ENCODE results near the gene DOCK4. TPM values are rescaled to one million over a fixed set of nuclear protein-coding genes. Genes with fewer than 3 reads are reported as not detected.

Gene DOCK4
- total and polyA plus RNA-seq, 2 donors from 2014 or later = 3.2 to 38.9 TPM

- no peaks in the 10 kb centered on the region for H3K4me1 ChIP-seq (ENCODE audit: control insufficient read depth in 2 of 3, insufficient read depth in 2 of 3, low read depth in 1 of 3, low read length in 3 of 3)
- H3K4me3 ChIP-seq (ENCODE audit: low read length in 3 of 3) = no peak overlapping the region
- H3K27me3 ChIP-seq (ENCODE audit: control insufficient read depth, insufficient read depth, low read length) = no peaks in the 10 kb centered on the region
- DNase-seq (no peak), FAIRE-seq (no peak)
- intact Hi-C loops (cut with DNase I) = no loop called here
- no peak overlapping the region for H3K27ac ChIP-seq (ENCODE audit: low read depth in 2 of 2, low read length in 2 of 2)
- no peak for TF ChIP-seq CTCF (IDR thresholded peaks at IDR 0.05; ENCODE audit: borderline replicate concordance, extremely low read depth, insufficient read depth)
- no peak overlapping the region for H3K9ac ChIP-seq (ENCODE audit: low read length in 3 of 3)
- no peaks in the 10 kb centered on the region for H3K9me3 ChIP-seq (ENCODE audit: control insufficient read depth in 2 of 3, insufficient read depth in 1 of 3, low read length in 3 of 3)
- no peaks in the 10 kb centered on the region for H3K36me3 ChIP-seq (ENCODE audit: control insufficient read depth in 2 of 3, insufficient read depth in 3 of 3, low read length in 3 of 3)
Observed at GRCh38 chr7:112143136-112143535, 63.1 kb downstream of the DOCK4 start.

- Histone ChIP-seq H3K27ac (ENCODE audit: low read depth in 2 of 2, low read length in 2 of 2) (no peak overlapping the region), H3K27me3 (ENCODE audit: control insufficient read depth, insufficient read depth, low read length) (no peaks in the 10 kb centered on the region), H3K9me3 (ENCODE audit: control insufficient read depth in 2 of 3, insufficient read depth in 1 of 3, low read length in 3 of 3) (no peaks in the 10 kb centered on the region), H3K4me1 (ENCODE audit: control insufficient read depth in 2 of 3, insufficient read depth in 2 of 3, low read depth in 1 of 3, low read length in 3 of 3) (no peaks in the 10 kb centered on the region), H3K9ac (ENCODE audit: low read length in 3 of 3) (no peak overlapping the region), H3K4me3 (ENCODE audit: low read length in 3 of 3) (no peak overlapping the region), H3K36me3 (ENCODE audit: control insufficient read depth in 2 of 3, insufficient read depth in 3 of 3, low read length in 3 of 3) (no peaks in the 10 kb centered on the region)
- intact Hi-C loops (cut with DNase I) = no loop called here
- FAIRE-seq (no peak), DNase-seq (no peak)
- TF ChIP-seq CTCF (IDR thresholded peaks at IDR 0.05; ENCODE audit: borderline replicate concordance, extremely low read depth, insufficient read depth) = no peak
Observed at GRCh38 chr7:112140600-112140999, 65.6 kb downstream of the DOCK4 start.

- Histone ChIP-seq H3K9me3 (ENCODE audit: control insufficient read depth in 2 of 3, insufficient read depth in 1 of 3, low read length in 3 of 3) (no peaks in the 10 kb centered on the region), H3K27ac (ENCODE audit: low read depth in 2 of 2, low read length in 2 of 2) (no peak overlapping the region), H3K4me1 (ENCODE audit: control insufficient read depth in 2 of 3, insufficient read depth in 2 of 3, low read depth in 1 of 3, low read length in 3 of 3) (no peaks in the 10 kb centered on the region), H3K27me3 (ENCODE audit: control insufficient read depth, insufficient read depth, low read length) (no peaks in the 10 kb centered on the region), H3K4me3 (ENCODE audit: low read length in 3 of 3) (no peak overlapping the region), H3K9ac (ENCODE audit: low read length in 3 of 3) (no peak overlapping the region), H3K36me3 (ENCODE audit: control insufficient read depth in 2 of 3, insufficient read depth in 3 of 3, low read length in 3 of 3) (no peaks in the 10 kb centered on the region)
- intact Hi-C loops (cut with DNase I) = no loop called here
- no peak for FAIRE-seq
- TF ChIP-seq CTCF (IDR thresholded peaks at IDR 0.05; ENCODE audit: borderline replicate concordance, extremely low read depth, insufficient read depth) = no peak
- DNase-seq = no peak
Observed at GRCh38 chr7:112138938-112139337, 67.3 kb downstream of the DOCK4 start.

GRCh38 chr7:112138325-112138852 lies 67.8 kb downstream of the DOCK4 start:
- Histone ChIP-seq H3K36me3 (ENCODE audit: control insufficient read depth in 2 of 3, insufficient read depth in 3 of 3, low read length in 3 of 3) (no peaks in the 10 kb centered on the region), H3K9ac (ENCODE audit: low read length in 3 of 3) (no peak overlapping the region), H3K27me3 (ENCODE audit: control insufficient read depth, insufficient read depth, low read length) (no peaks in the 10 kb centered on the region), H3K4me3 (ENCODE audit: low read length in 3 of 3) (no peak overlapping the region), H3K27ac (ENCODE audit: low read depth in 2 of 2, low read length in 2 of 2) (no peak overlapping the region), H3K9me3 (ENCODE audit: control insufficient read depth in 2 of 3, insufficient read depth in 1 of 3, low read length in 3 of 3) (no peaks in the 10 kb centered on the region), H3K4me1 (ENCODE audit: control insufficient read depth in 2 of 3, insufficient read depth in 2 of 3, low read depth in 1 of 3, low read length in 3 of 3) (no peaks in the 10 kb centered on the region)
- DNase-seq = no peak
- FAIRE-seq = no peak
- intact Hi-C loops (cut with DNase I) = no loop called here
- no peak for TF ChIP-seq CTCF (IDR thresholded peaks at IDR 0.05; ENCODE audit: borderline replicate concordance, extremely low read depth, insufficient read depth)

Measured in kidney (tissue), 14 donors.